IMR-90 (cell line): ENCODE measurements around the gene FOXC2.

ENCODE experiments used
- BHLHE40 ChIP-seq: fragments of 150-350 bp; IDR thresholded peaks from 2 replicates; pipeline ENCODE4 v1.6.1; 2016; ENCODE audit warnings: mild to moderate bottlenecking, low read depth, low read length
- POLR2A ChIP-seq: IDR thresholded peaks from 2 replicates; pipeline ENCODE4 v1.6.1; 2012; ENCODE audit warnings: mild to moderate bottlenecking, low read depth, low read length
- RAD21 ChIP-seq: IDR thresholded peaks from 2 replicates; pipeline ENCODE4 v1.6.1; 2012; ENCODE audit warnings: low read length, improper control_type of control experiment
- SMC3 ChIP-seq: fragments of 150-350 bp; IDR thresholded peaks from 2 replicates; pipeline ENCODE4 v1.6.1; 2016; ENCODE audit warnings: low read depth, mild to moderate bottlenecking, antibody characterized with exemption, low read length, moderate library complexity
- TF ChIP-seq, protein P1 (sequence below): conservative IDR thresholded peaks from 2 replicates; pipeline ENCODE4 v1.5.1; 2012; ENCODE audit warnings: mild to moderate bottlenecking, low read depth, low read length, improper control_type of control experiment

DNA sequence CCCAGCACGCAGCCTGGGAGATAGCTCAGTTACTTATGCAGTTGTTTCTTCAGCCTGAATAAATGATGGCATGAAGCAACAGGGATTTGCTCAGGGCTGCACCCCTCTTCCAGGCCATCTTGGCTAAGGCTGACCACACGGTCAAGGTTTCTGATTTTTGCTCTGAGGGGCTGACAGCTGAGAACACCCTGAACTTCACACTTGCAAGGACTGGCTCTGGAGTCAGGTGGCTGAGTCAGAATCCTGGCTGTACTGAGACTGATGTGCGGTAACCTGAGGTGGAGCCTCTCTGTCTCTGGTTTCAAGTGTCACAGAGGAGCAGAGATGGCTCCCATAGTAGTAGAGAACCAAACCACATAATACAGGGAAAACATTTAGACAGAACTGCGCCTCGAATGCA, 16.3 kb upstream of the FOXC2 start:
- TF ChIP-seq POLR2A, result no peak
- TF ChIP-seq, protein P1, sequence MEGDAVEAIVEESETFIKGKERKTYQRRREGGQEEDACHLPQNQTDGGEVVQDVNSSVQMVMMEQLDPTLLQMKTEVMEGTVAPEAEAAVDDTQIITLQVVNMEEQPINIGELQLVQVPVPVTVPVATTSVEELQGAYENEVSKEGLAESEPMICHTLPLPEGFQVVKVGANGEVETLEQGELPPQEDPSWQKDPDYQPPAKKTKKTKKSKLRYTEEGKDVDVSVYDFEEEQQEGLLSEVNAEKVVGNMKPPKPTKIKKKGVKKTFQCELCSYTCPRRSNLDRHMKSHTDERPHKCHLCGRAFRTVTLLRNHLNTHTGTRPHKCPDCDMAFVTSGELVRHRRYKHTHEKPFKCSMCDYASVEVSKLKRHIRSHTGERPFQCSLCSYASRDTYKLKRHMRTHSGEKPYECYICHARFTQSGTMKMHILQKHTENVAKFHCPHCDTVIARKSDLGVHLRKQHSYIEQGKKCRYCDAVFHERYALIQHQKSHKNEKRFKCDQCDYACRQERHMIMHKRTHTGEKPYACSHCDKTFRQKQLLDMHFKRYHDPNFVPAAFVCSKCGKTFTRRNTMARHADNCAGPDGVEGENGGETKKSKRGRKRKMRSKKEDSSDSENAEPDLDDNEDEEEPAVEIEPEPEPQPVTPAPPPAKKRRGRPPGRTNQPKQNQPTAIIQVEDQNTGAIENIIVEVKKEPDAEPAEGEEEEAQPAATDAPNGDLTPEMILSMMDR, result no peak
- TF ChIP-seq RAD21, result no peak
- no peak for TF ChIP-seq BHLHE40
- no peak for TF ChIP-seq SMC3
